ENCODE results near the gene SLCO3A1. TPM values are rescaled to one million over a fixed set of nuclear protein-coding genes. Genes with fewer than 3 reads are reported as not detected.

SLCO3A1 gene
- total RNA-seq, 4 donors from 2014 or later, result 12.1 to 22.3 (median 13.5) TPM

- TF ChIP-seq CTCF (IDR thresholded peaks at IDR 0.05; ENCODE audit: low read depth), result no peak
These were observed 180.7 kb downstream of the SLCO3A1 start for GRCh38 chr15:92034227-92034626.

GRCh38 chr15:92035551-92035950, 182.0 kb downstream of the SLCO3A1 start:
- TF ChIP-seq CTCF (IDR thresholded peaks at IDR 0.05; ENCODE audit: low read depth), result no peak

GRCh38 chr15:92035961-92036360, 182.5 kb downstream of the SLCO3A1 start:
- no peak for TF ChIP-seq CTCF (IDR thresholded peaks at IDR 0.05; ENCODE audit: low read depth)

DNA sequence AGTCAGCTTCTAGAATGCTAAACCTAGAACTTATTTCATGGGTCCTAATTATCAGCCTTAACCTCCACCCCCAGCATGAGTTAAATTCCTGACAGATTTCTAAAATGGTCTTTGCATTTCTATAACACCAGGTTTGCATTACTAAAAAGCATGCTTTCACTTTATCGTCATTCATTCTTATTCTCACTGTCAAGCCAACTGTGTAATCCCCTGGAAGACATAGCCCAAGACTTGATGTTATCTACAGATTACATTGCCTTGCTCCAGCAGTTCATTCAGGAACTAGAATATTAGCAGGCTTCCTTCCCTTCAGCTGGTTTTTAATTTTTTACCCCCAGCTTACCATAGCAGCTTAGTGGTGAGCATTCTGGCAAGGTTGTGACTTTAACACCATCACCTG, 184.0 kb downstream of the SLCO3A1 start:
- TF ChIP-seq CTCF (IDR thresholded peaks at IDR 0.05; ENCODE audit: low read depth), result no peak

DNA sequence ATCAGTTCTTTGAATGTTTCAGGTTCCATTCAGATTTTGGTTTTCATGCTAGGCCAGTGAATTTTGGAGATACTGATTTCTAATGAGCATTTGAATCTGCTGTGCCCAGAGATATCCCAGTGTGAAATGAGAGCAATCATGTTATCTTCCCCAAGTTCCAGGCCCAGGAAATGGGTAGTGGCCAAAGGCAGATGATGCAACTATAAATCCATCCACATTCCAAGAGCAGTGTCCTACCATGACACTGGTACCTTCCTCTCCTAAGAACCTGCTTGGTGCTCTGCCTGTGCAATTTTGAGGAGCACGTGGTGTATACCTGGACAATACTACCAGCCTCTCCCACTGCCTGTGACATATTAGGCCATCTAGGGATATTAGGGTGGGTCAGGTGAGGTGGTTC, 186.8 kb downstream of the SLCO3A1 start:
- TF ChIP-seq CTCF (IDR thresholded peaks at IDR 0.05; ENCODE audit: low read depth), result no peak

DNA sequence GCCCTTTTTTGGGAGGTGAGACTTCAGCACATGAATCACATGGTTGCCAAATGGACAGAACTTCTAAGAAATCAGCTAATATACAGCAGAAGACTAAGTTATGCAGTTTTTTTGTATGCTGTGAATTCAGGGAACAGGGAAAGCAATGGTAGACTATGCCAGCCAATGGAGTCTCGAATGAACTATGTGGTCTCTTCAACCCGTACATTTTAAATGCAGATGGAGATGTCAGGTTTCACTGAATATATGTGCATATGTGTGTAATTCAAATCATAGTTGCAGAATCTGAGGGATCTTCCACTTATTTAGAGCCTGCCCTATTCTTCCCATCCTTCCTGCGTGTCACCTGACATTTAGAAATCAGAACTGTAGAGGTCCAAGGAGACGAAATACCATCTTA, 187.9 kb downstream of the SLCO3A1 start:
- no peak for TF ChIP-seq CTCF (IDR thresholded peaks at IDR 0.05; ENCODE audit: low read depth)

DNA sequence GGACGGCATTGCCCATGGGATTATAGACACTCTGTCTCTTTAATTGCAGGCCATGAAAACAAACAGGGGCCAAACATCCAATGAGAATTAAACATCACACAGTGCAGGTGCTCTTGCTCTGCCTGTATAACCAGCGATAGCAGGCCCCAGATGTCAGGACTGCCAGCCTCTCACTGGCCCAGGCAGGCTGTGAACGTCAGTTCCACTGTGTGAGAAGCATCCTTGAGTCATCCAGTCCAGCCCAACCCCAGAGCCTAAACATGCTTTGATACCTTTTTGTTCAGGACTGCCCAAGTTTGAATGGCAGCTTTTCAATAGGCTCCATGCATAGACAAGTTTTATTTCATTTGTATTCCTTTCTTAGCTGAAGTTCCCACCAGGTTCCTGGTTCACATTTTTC, 189.8 kb downstream of the SLCO3A1 start:
- TF ChIP-seq CTCF (IDR thresholded peaks at IDR 0.05; ENCODE audit: low read depth), result no peak

Data from subcutaneous adipose tissue (tissue), 4 donors.